ENCODE results near the gene EDRF1. TPM values are rescaled to one million over a fixed set of nuclear protein-coding genes. Genes with fewer than 3 reads are reported as not detected.

The EDRF1 gene
- total RNA-seq, 2 experiments from 2014 or later = 117 to 232 TPM

DNA sequence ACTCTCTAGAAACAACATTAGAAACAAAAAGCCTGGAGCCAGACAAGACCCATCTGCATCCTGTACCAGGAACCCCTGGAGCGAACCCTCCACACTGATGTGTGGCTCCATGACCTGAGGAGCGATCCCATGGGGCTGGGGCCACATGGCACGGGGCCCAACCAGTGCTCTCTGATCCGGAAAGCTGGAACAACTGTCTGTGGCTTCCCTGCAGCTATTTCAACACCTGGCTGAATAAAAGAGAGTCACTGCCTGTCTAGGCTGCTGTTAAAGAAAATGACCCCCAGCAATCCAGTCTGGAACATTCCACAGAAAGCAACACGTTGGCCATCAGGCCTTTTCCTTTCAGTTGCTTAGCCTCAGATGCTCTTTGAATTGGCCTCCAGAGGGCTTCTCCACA lies 82.6 kb downstream of the EDRF1 start:
- Histone ChIP-seq H3K9me2 (ENCODE audit: insufficient read depth, low read length) (no peaks in the 10 kb centered on the region), H3K4me3 (ENCODE audit: low read depth, low read length, poor library complexity, severe bottlenecking) (no peak overlapping the region), H3K4me1 (ENCODE audit: insufficient read depth, low read length, poor library complexity, severe bottlenecking) (peaks cover 17% of the 10 kb centered on the region), H3K4me2 (ENCODE audit: low read length) (no peak overlapping the region), H4K20me1 (ENCODE audit: insufficient read depth, low read length) (no peaks in the 10 kb centered on the region), H2AFZ (ENCODE audit: low read length) (no peak overlapping the region), H3K79me2 (ENCODE audit: insufficient read depth, low read depth, low read length) (no peaks in the 10 kb centered on the region), H3K36me3 (ENCODE audit: insufficient read depth, low read length) (peaks cover 48% of the 10 kb centered on the region), H3K27ac (ENCODE audit: low read depth, low read length, poor library complexity, severe bottlenecking) (no peak overlapping the region), H3K9me3 (ENCODE audit: low read length) (no peaks in the 10 kb centered on the region)
- no TSS peak for BruUV-seq (replicated peaks)
- ChIA-PET CTCF (ENCODE audit: unreplicated experiment) (no interaction called here), POLR2A (interaction anchor here (0.6 to 1.6 kb wide), 2 partner anchors 21 to 1215 kb away, joined by 6 to 10 read pairs; partner anchors contain the start of genes BCCIP and UROS)
- TF ChIP-seq EZH2phosphoT487 (IDR thresholded peaks at IDR 0.05; ENCODE audit: borderline replicate concordance, low read depth, low read length) = no peak
- TF ChIP-seq, protein P1, sequence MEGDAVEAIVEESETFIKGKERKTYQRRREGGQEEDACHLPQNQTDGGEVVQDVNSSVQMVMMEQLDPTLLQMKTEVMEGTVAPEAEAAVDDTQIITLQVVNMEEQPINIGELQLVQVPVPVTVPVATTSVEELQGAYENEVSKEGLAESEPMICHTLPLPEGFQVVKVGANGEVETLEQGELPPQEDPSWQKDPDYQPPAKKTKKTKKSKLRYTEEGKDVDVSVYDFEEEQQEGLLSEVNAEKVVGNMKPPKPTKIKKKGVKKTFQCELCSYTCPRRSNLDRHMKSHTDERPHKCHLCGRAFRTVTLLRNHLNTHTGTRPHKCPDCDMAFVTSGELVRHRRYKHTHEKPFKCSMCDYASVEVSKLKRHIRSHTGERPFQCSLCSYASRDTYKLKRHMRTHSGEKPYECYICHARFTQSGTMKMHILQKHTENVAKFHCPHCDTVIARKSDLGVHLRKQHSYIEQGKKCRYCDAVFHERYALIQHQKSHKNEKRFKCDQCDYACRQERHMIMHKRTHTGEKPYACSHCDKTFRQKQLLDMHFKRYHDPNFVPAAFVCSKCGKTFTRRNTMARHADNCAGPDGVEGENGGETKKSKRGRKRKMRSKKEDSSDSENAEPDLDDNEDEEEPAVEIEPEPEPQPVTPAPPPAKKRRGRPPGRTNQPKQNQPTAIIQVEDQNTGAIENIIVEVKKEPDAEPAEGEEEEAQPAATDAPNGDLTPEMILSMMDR (conservative IDR thresholded peaks at IDR 0.05; ENCODE audit: low read length) = no peak
- intact Hi-C loops (cut with micrococcal nuclease; ENCODE audit: unreplicated experiment) = no loop called here
- DNase-seq (ENCODE audit: low spot score) = no peak

DNA sequence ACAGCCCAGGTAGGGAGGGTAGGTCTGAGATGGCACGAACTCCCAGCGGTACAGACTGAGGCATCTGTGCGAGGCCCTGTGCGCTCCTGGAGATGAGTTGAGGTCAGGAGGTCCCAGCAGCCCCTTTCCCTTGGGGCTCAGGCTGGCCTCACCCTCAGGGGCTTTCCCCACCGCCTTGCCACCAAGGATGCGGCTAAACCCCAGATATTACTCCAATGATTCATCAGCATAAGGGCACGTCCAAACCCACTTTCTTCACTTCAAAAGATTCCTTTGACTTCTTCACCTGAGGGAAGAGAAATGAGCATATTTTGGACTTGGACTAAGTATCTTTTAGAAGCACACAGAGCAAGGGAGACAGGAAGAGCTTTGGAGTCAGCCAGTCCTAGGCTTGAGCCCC lies 83.2 kb downstream of the EDRF1 start:
- DNase-seq (ENCODE audit: low spot score) = no peak
- ChIA-PET POLR2A (interaction anchor here (0.6 to 2.5 kb wide), 3 partner anchors 14 to 1216 kb away, joined by 6 to 10 read pairs (median 6); partner anchors contain the start of genes BCCIP and UROS), CTCF (ENCODE audit: unreplicated experiment) (no interaction called here)
- no peaks in the 10 kb centered on the region for H4K20me1 ChIP-seq (ENCODE audit: insufficient read depth, low read length)
- peaks cover 11% of the 10 kb centered on the region for H3K4me1 ChIP-seq (ENCODE audit: insufficient read depth, low read length, poor library complexity, severe bottlenecking)
- no peak overlapping the region for H3K27ac ChIP-seq (ENCODE audit: low read depth, low read length, poor library complexity, severe bottlenecking)
- no peaks in the 10 kb centered on the region for H3K9me2 ChIP-seq (ENCODE audit: insufficient read depth, low read length)
- peaks cover 51% of the 10 kb centered on the region for H3K36me3 ChIP-seq (ENCODE audit: insufficient read depth, low read length)
- H3K79me2 ChIP-seq (ENCODE audit: insufficient read depth, low read depth, low read length) = no peaks in the 10 kb centered on the region
- intact Hi-C loops (cut with micrococcal nuclease; ENCODE audit: unreplicated experiment) = no loop called here
- no peak overlapping the region for H3K4me3 ChIP-seq (ENCODE audit: low read depth, low read length, poor library complexity, severe bottlenecking)
- TF ChIP-seq, protein P1 (conservative IDR thresholded peaks at IDR 0.05; ENCODE audit: low read length) = no peak
- no peak for TF ChIP-seq EZH2phosphoT487 (IDR thresholded peaks at IDR 0.05; ENCODE audit: borderline replicate concordance, low read depth, low read length)
- H3K4me2 ChIP-seq (ENCODE audit: low read length) = no peak overlapping the region
- no peaks in the 10 kb centered on the region for H3K9me3 ChIP-seq (ENCODE audit: low read length)
- no TSS peak for BruUV-seq (replicated peaks)
- H2AFZ ChIP-seq (ENCODE audit: low read length) = no peak overlapping the region

DNA sequence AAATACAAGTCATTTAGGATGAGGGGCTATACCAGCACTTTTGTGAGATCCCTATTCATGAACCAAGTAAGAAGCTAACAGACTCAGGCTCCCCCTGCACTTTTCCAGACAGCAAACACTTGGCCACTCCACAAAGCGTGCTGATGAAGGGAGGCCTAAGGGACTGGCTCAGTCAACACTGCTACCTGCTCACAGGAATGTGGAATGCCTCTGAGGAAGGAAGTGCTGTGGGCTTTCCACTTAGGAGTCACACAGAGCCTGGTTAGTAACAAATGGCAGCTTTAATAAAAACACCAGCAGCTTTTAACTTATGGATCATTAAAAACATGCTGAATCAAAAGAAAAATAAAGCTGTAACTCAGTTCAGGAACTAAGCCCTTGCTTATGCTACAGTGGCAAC lies 88.5 kb downstream of the EDRF1 start:
- BruUV-seq (replicated peaks) = no TSS peak
- Histone ChIP-seq H3K4me1 (ENCODE audit: insufficient read depth, low read length, poor library complexity, severe bottlenecking) (no peaks in the 10 kb centered on the region), H3K9me3 (ENCODE audit: low read length) (no peaks in the 10 kb centered on the region), H3K9me2 (ENCODE audit: insufficient read depth, low read length) (no peaks in the 10 kb centered on the region), H3K27ac (ENCODE audit: low read depth, low read length, poor library complexity, severe bottlenecking) (no peak overlapping the region), H3K79me2 (ENCODE audit: insufficient read depth, low read depth, low read length) (no peaks in the 10 kb centered on the region), H3K4me2 (ENCODE audit: low read length) (no peak overlapping the region), H2AFZ (ENCODE audit: low read length) (no peak overlapping the region), H4K20me1 (ENCODE audit: insufficient read depth, low read length) (no peaks in the 10 kb centered on the region), H3K36me3 (ENCODE audit: insufficient read depth, low read length) (peaks cover 52% of the 10 kb centered on the region), H3K4me3 (ENCODE audit: low read depth, low read length, poor library complexity, severe bottlenecking) (no peak overlapping the region)
- no peak for DNase-seq (ENCODE audit: low spot score)
- ChIA-PET CTCF (ENCODE audit: unreplicated experiment) (interaction anchor here (1.4 kb wide), 1 partner anchor 11 kb away, joined by 4 read pairs; no protein-coding TSS in a partner anchor), POLR2A (interaction anchor here (0.9 to 2.0 kb wide), 2 partner anchors 11 to 19 kb away, joined by 4 to 5 read pairs; no protein-coding TSS in a partner anchor)
- intact Hi-C loops (cut with micrococcal nuclease; ENCODE audit: unreplicated experiment) = no loop called here
- TF ChIP-seq, protein P1 (conservative IDR thresholded peaks at IDR 0.05; ENCODE audit: low read length) = no peak
- no peak for TF ChIP-seq EZH2phosphoT487 (IDR thresholded peaks at IDR 0.05; ENCODE audit: borderline replicate concordance, low read depth, low read length)
